RCC 7860 (cell line): ENCODE measurements around the gene UVSSA.

ENCODE experiments used
- DNase-seq: peaks from one replicate; pipeline ENCODE4 v3.0.0-alpha.2; 2015; ENCODE audit warnings: low spot score
- FAIRE-seq: peaks from 2 replicates; lab custom pipeline; 2012; peaks lifted over from hg19 to GRCh38; lab: Jason Lieb, UNC

UVSSA gene, protein sequence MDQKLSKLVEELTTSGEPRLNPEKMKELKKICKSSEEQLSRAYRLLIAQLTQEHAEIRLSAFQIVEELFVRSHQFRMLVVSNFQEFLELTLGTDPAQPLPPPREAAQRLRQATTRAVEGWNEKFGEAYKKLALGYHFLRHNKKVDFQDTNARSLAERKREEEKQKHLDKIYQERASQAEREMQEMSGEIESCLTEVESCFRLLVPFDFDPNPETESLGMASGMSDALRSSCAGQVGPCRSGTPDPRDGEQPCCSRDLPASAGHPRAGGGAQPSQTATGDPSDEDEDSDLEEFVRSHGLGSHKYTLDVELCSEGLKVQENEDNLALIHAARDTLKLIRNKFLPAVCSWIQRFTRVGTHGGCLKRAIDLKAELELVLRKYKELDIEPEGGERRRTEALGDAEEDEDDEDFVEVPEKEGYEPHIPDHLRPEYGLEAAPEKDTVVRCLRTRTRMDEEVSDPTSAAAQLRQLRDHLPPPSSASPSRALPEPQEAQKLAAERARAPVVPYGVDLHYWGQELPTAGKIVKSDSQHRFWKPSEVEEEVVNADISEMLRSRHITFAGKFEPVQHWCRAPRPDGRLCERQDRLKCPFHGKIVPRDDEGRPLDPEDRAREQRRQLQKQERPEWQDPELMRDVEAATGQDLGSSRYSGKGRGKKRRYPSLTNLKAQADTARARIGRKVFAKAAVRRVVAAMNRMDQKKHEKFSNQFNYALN

DNA sequence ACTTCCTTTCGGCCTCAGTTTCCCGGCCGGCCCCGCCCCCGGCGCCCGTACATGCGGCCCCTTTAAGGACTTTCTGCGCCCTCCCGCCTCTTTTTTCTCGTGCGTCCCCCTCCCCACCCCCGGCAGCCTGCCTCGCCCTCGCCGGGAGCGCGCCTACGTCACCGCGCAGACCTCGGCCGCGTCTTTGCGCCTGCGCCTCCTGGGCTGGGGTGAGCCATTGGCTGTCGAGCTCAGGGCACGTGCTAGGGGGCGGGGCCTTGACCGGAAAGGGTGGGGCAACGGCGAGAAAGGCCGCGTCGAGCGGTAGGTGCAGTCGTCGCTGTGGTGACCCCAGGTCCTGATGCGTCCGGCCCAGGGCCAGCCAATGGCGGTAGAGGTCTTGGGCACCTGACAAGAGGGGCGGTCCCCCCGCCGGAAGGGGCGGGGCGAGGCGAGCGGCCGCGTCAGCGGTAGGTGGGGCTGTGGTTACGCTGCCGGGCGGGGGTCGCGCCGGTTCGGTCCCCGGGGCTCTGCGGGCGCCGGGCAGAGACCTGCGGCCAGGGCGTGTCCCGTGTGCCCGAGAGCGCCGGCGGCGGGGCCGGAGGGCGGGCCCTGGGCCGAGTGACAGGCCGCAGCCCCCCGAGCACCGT lies at the start of gene UVSSA:
UVSSA (plus strand) TSS at position 428 of the 629 bp plus-strand sequence. CDS start 884 bp downstream, outside the sequence.
- peak; percentile 99 for DNase-seq
- peak; percentile 76 for FAIRE-seq

DNA sequence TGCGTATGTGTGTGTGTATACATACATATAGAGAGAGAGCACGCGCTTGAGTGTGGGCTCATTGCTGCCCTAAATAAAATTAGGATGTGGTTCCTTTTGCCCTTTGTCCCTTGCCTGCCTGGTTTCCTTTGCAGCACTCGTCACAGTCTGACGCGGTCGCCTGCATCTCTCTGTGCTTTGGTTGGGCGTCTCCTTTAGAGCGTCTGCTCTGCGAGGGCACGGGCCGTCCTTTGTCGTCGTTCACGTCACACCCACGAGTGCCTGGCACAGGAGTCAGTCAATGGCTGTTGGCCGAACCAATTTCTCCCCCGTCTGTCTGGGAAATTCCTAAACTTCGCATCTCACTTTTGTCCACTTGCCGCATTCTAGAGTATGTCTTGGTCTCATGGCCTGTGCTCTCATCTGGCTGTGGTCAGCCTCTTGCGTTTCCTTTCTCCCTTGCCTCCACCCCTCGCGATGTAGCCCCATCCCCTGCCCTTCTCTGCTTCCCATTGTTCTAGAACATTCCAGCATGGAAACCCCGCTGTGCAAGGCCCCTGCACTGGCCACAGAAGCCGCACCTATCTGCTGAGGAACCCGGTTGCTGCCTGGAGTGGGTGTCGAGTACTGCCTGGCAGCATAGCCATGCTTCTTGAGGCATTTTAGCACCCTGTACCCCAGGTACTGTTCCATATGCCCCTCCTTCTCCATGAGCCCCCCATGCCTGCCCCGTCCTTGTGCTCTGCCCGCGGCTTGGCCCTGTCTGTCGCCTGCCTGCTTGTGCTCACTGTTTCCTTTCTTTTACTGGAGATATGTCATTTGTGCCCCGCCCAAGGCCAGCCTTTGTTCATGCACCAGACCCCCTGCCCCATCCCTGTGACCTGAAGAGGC lies 49.3 kb upstream of the UVSSA start:
- FAIRE-seq, result no peak
- DNase-seq, result no peak

DNA sequence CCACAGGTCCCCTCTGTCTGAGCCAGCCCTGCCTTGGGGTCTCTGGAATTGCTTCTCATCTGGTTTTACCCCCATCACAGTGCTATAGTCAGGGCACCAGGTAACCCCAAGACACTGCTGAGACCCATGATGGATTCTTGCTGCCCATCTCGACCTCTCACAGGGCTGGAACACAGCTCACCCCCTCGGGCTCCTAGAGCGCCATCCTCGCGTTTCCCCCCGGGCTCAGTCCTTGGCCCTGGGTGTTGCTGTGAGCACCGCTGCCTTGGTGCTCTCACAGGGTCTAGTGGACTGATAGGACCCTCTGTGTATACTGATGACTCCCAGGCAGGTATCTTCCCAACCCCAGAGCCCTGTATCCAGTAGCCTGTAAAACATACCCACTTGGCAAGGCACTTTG lies 48.5 kb upstream of the UVSSA start:
- no peak for FAIRE-seq

GRCh38 chr4:1299301-1299860 lies 47.6 kb upstream of the UVSSA start:
- no peak for FAIRE-seq
- DNase-seq, result no peak

More for the DNA sequence above, 48.5 kb upstream of the UVSSA start:
- no peak for DNase-seq

DNA sequence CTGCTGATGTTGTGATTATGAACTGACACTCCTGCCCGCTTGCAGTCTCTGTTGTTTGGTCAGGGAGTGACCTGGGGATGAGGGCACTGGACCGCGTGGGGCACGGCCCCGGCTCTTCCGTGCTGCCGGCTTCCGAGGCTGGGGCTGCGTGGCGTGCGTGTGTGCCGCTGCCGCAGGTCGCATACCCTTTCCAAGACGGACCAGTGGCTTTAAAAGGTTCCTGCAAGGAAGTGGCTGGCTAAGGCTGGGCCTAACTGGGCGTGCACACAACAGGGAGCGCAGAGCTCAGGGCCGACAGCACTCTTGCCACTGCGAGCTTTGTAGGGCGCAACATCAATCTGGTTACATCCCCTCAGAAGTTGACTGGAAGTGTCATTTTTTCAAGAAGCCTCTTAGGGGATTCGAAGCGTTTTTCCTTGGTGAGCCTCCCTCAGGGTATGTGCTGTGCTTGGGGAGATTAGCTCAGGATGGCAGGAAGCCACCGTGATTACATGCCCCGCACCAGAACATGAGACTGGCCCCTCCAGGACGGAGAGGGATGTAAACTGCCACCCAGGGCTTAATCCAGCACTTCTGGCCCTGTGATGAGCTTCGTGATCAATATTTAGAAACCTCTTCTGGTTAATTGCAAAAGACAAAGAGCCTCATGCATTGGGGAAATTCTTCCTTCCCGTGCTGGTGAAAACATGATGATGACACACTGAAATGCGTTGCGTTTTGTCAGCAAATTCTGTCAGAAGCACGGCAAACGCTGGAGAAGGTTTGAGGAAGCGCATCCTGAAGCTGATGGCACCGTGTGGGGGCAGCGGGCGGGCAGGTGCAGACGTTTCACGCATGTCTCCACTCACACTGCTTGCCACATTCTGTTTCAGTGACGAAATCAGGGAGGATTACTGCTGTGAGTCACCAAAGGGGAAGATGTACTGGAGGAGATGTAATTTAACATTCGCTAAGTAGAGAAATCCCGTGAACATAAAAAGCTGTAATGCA lies 46.2 kb upstream of the UVSSA start:
- DNase-seq (peak; percentile 81), FAIRE-seq (peak; percentile 85)

DNA sequence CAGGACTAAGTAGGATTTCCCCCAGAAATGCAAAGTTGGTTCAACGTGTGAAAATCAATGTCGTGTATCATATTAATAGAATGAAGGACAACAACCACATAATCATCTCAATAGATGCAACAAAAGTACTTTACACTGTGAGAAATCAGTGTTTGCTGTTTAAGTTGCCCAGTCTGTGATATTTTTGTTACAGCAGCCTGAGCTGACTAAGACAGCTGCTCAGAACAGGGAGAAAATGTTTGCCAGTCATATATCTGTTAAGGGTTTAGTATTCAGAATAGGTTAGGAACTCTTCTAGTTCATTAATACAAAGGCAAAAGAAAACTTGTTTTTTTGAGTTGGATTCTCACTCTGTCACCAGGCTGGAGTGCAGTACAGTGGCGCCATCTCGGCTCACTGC lies 44.8 kb upstream of the UVSSA start:
- FAIRE-seq (no peak), DNase-seq (no peak)

GRCh38 chr4:1305261-1305711 lies 41.7 kb upstream of the UVSSA start:
- no peak for FAIRE-seq
- DNase-seq, result no peak

GRCh38 chr4:1305781-1306455 lies 41.1 kb upstream of the UVSSA start:
- FAIRE-seq (no peak), DNase-seq (no peak)

DNA sequence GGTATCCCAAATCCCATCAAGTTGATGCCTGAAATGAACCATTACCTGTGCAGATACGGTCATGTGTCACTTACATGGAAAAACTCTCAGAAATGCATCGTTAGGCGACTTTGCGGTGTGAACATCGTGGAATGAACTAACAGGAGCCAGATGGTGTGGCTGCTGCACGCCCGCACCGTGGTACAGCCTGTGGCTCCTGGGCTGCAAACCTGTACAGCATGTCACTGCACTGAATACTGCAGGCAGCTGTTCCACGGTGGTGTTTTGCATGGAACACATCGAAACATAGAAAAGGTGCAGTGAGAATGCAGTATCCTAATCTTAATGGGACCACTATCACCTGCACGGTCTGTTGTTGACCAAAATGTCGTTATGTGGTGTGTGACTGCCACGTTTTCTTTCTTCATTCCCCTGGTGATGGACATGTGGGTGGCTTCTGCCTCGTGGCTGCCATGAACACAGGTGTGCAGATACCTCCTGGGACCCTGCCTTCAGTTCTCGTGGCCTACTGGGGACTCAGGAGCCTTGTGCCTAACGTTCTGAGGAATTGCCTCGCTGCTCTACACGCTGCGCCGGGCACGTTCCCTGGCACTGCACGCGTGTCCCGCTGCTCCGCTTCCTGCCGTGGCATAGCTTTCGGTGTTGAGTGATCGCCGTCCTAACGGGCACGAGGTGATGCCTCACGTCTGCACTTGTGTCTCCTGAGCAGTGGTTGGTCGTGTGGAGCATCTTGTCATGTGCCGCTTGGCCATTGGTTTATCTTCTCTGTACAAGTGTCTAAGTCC lies 38.9 kb upstream of the UVSSA start:
- no peak for FAIRE-seq

DNA sequence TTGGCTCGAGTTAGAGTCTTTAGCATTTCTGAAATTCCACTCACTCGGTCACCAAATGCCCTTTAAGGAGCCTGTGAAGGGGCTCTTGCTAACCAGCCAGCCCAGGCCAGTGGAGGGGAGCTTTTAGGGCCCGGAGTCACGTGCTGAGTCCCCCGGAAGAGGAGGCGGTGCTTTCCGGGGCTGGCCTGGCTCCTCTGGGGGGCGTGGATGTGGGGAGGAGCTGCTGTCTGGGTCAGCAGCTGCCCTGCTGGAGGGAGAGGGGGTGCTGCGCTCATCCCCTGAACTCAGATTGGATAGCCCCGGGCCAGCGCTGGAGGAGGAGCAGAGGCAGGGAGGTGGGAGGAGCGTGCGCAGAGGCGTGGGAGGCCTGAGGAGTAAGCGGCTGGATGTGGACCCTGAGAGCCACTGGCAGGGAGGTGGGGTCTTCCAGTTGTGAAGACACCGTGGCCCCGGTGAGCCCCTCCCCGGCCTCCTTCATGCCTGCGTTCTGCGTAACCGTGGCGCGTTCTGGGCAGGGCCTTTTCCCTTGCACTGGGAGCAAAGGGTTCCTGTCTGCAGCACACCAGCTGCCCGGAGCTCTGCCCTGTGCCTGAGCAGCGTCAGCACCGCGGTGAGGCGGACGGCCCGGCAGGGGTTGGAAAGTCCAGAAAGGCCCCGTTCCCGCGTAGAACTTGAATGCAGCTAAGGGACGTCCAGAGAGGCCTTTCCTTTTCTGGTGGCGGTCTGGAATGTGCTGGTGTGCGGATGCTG lies 37.6 kb upstream of the UVSSA start:
- no peak for FAIRE-seq
- no peak for DNase-seq

More for the DNA sequence above, 38.9 kb upstream of the UVSSA start:
- no peak for DNase-seq

DNA sequence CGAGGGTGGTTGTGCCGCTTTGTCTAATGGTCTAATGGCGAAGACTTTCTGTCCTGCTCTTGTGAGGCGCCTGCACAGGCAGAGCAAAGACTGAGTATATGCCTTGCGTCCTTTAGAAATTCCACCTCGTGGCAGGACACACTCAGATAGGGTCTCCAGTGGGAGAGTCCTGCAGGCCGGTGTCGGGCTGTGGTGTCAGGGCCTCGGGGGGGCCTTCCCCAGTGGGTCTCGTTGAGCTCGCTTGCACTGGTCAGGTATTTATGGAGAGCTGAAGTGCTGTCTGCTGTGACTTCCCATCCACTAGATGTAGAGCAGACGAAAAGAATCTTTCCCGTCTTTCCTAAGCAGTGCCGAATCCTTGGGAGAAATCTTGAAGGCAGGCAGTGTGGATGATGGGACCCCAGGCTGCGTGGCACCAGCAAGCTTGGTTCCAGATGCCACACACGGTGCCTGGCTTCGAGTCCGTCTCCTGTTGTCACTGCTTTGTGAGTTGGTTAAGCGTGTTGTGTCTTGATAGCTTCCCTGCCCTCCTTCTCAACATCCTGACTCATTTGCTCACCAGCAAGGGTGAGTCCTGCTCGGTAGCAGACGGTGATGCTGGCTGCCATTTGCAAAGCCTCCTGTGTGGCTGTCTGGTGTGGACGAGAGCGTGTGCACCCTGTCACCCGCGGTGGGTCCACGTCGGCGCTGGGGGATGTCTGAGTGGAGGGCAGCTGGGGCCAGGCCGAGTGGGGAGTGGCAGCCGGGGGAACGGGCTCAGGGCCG lies 36.8 kb upstream of the UVSSA start:
- FAIRE-seq (no peak), DNase-seq (no peak)

DNA sequence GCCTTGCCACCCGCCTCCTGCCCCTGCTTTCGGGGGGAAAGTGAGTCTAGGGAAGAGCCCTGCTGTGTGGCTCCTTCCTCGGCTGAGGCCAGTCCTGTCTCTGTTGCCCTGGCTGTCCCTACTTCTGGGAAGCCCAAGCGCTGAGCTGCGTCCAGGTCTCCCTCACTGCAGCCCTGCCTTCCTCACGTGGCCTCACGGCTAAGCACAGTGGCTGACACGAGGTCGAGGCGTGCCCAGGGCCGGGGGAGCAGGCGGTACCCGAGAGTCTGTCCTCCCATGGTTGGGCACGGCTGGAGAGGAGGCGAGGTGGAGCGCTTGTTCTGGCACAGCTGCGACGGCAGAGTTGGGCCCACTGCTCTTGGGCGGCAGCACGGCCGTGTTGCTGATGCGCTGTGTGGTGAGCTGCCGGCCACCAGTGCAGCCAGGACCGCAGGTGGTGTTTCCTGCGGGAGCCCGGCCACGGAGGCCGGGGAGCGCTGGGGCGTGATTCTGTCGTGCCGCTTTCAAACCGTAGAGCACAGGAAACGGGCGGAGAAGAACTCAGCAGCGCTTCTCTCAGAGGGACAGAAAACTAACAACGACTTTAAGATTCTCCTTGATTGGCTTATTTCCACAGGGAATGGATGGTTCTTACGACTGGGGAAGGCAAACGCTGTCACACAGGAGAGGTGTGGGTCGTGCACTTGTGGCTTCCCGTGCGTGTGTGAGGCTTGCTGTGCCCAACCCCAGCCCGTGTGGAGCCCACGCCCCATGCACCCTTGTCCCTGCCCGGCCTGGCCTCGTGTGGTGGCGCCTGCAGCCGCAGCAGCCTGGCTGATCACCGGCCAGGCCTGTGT lies 36.0 kb upstream of the UVSSA start:
- no peak for FAIRE-seq
- DNase-seq, result no peak

GRCh38 chr4:1312821-1313640 lies 34.0 kb upstream of the UVSSA start:
- FAIRE-seq (no peak), DNase-seq (no peak)

- FAIRE-seq (no peak), DNase-seq (no peak)
These were observed 31.7 kb upstream of the UVSSA start for GRCh38 chr4:1315306-1315705.
